ENCODE measurements around the gene SREK1IP1. TPM values are rescaled to one million over a fixed set of nuclear protein-coding genes. Genes with fewer than 3 reads are reported as not detected.
"Not testable (repeated sequence)": the region's sequence is repeated elsewhere in the genome, so short reads cannot be mapped to it uniquely, and the experiment has no call there.

The SREK1IP1 gene
- total RNA-seq, 1 experiment from 2014 or later, result 3.0 TPM

DNA sequence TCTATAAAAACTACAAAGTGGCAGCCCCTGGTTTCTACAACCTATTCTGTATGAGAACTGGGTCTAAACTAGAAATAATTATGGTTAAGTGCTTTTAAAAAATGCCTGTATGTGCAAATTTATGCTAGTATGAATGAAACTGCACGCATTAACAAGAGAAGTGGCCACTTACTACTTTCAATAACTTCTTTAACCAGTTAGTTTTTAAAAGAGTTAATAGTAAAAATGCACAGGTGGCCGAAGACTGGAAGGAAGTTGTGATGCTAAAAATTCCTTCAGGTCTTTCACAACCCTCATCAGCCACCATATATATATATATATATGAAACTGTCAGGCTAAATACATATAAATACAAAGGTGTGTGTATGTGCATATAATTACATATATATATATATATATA, 41.3 kb downstream of the SREK1IP1 start:
- Histone ChIP-seq H2AFZ (ENCODE audit: low read length) (no peak overlapping the region), H3K4me1 (ENCODE audit: insufficient read depth, low read length) (no peaks in the 10 kb centered on the region), H3K9ac (ENCODE audit: low read length) (no peak overlapping the region), H3K4me3 (ENCODE audit: low read length) (no peak overlapping the region), H3K36me3 (ENCODE audit: low read depth, low read length) (no peaks in the 10 kb centered on the region), H3K9me3 (ENCODE audit: low read length) (no peaks in the 10 kb centered on the region), H3F3A (ENCODE audit: low read length, unreplicated experiment) (no peaks in the 10 kb centered on the region), H3K9me2 (replicated peaks; ENCODE audit: low read length) (no peaks in the 10 kb centered on the region), H4K20me1 (ENCODE audit: low read length) (no peaks in the 10 kb centered on the region), H3K27ac (ENCODE audit: low read length) (no peak overlapping the region), H3K79me2 (ENCODE audit: low read length) (no peaks in the 10 kb centered on the region), H3K4me2 (ENCODE audit: low read length) (no peak overlapping the region), H3K27me3 (ENCODE audit: low read length) (no peaks in the 10 kb centered on the region)
- TF ChIP-seq, protein P1, sequence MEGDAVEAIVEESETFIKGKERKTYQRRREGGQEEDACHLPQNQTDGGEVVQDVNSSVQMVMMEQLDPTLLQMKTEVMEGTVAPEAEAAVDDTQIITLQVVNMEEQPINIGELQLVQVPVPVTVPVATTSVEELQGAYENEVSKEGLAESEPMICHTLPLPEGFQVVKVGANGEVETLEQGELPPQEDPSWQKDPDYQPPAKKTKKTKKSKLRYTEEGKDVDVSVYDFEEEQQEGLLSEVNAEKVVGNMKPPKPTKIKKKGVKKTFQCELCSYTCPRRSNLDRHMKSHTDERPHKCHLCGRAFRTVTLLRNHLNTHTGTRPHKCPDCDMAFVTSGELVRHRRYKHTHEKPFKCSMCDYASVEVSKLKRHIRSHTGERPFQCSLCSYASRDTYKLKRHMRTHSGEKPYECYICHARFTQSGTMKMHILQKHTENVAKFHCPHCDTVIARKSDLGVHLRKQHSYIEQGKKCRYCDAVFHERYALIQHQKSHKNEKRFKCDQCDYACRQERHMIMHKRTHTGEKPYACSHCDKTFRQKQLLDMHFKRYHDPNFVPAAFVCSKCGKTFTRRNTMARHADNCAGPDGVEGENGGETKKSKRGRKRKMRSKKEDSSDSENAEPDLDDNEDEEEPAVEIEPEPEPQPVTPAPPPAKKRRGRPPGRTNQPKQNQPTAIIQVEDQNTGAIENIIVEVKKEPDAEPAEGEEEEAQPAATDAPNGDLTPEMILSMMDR (conservative IDR thresholded peaks at IDR 0.05; ENCODE audit: low read depth, low read length), result no peak
- TF ChIP-seq EZH2 (IDR thresholded peaks at IDR 0.05; ENCODE audit: low read length, unreplicated experiment), result no peak
- no peak for TF ChIP-seq EZH2phosphoT487 (IDR thresholded peaks at IDR 0.05; ENCODE audit: borderline replicate concordance, low read length)
- no peak for DNase-seq
- BruUV-seq (replicated peaks), result no TSS peak
- intact Hi-C loops (cut with micrococcal nuclease), result no loop called here
- ChIA-PET POLR2A (ENCODE audit: unreplicated experiment) (interaction anchor here (0.6 kb wide), 1 partner anchor 92 kb away, joined by 3 read pairs; no protein-coding TSS in a partner anchor), CTCF (no interaction called here)
- no peak for ATAC-seq

DNA sequence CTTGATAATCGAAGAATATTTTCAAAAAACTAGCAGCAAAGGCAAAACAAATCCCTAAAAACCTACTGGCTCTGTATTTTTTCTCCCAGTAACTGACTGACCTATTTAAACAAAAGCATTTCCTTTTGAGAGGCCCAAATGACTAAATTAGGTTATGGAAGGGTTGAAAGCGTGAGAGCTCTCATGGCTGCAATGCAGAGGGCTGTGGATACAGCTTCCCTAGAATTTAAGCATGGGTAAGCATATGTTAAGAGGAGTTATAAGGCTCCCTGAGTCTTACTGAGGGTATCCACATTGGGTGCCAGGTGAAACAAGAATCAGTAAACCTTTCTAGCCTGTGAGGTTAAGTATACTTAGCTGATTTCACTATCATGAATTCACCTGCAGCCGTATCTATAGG, 45.9 kb downstream of the SREK1IP1 start:
- TF ChIP-seq EZH2 (IDR thresholded peaks at IDR 0.05; ENCODE audit: low read length, unreplicated experiment), result no peak
- TF ChIP-seq, protein P1 (conservative IDR thresholded peaks at IDR 0.05; ENCODE audit: low read depth, low read length), result no peak
- no peak for TF ChIP-seq EZH2phosphoT487 (IDR thresholded peaks at IDR 0.05; ENCODE audit: borderline replicate concordance, low read length)
- Histone ChIP-seq H3K9me3 (ENCODE audit: low read length) (no peaks in the 10 kb centered on the region), H3K4me3 (ENCODE audit: low read length) (no peak overlapping the region), H3K27ac (ENCODE audit: low read length) (no peak overlapping the region), H3F3A (ENCODE audit: low read length, unreplicated experiment) (no peaks in the 10 kb centered on the region), H4K20me1 (ENCODE audit: low read length) (no peaks in the 10 kb centered on the region), H3K9me2 (replicated peaks; ENCODE audit: low read length) (no peaks in the 10 kb centered on the region), H3K27me3 (ENCODE audit: low read length) (no peaks in the 10 kb centered on the region), H3K36me3 (ENCODE audit: low read depth, low read length) (no peaks in the 10 kb centered on the region), H3K9ac (ENCODE audit: low read length) (no peak overlapping the region), H3K4me2 (ENCODE audit: low read length) (no peak overlapping the region), H3K4me1 (ENCODE audit: insufficient read depth, low read length) (no peaks in the 10 kb centered on the region), H2AFZ (ENCODE audit: low read length) (no peak overlapping the region), H3K79me2 (ENCODE audit: low read length) (no peaks in the 10 kb centered on the region)
- ChIA-PET CTCF (no interaction called here), POLR2A (ENCODE audit: unreplicated experiment) (no interaction called here)
- ATAC-seq (no peak), DNase-seq (no peak)
- intact Hi-C loops (cut with micrococcal nuclease), result no loop called here
- no TSS peak for BruUV-seq (replicated peaks)

DNA sequence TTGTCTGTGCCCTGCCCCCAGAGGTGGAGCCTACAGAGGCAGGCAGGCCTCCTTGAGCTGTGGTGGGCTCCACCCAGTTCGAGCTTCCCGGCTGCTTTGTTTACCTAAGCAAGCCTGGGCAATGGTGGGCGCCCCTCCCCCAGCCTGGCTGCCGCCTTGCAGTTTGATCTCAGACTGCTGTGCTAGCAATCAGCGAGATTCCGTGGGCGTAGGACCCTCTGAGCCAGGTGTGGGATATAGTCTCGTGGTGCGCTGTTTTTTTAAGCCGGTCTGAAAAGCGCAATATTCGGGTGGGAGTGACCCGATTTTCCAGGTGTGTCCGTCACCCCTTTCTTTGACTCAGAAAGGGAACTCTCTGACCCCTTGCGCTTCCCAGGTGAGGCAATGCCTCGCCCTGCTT, 54.0 kb downstream of the SREK1IP1 start:
- BruUV-seq (replicated peaks); ATAC-seq; CTCF ChIA-PET: not testable (repeated sequence)

More for the DNA sequence above, 54.0 kb downstream of the SREK1IP1 start:
- H3K9me3 ChIP-seq (ENCODE audit: low read length); H3K4me2 ChIP-seq (ENCODE audit: low read length); H3K4me3 ChIP-seq (ENCODE audit: low read length); H3K4me1 ChIP-seq (ENCODE audit: insufficient read depth, low read length); H3F3A ChIP-seq (ENCODE audit: low read length, unreplicated experiment); DNase-seq; H2AFZ ChIP-seq (ENCODE audit: low read length); H3K79me2 ChIP-seq (ENCODE audit: low read length); H3K9ac ChIP-seq (ENCODE audit: low read length); POLR2A ChIA-PET (ENCODE audit: unreplicated experiment); H3K9me2 ChIP-seq (replicated peaks; ENCODE audit: low read length); H3K36me3 ChIP-seq (ENCODE audit: low read depth, low read length); H3K27ac ChIP-seq (ENCODE audit: low read length); intact Hi-C loops (cut with micrococcal nuclease); H4K20me1 ChIP-seq (ENCODE audit: low read length); H3K27me3 ChIP-seq (ENCODE audit: low read length): not testable (repeated sequence)
